ENCODE results near the gene RHBDF1.

The RHBDF1 gene

DNA sequence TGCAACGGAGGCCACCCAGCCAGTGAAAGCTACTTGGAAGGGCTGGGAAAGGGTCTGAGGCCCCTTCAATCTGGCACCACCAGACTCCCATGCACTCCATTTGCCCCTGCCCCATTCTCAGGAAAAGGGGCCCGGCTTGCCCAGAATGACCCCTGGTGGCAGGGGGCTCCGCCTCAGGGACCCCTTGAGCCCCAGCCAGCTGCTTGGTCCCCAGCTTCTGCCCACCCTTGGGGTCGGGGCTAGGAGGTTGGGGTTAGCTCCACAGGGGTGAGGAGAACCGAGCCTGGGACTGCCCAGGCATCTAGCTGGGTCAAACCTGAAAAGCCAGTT lies 1.3 kb downstream of the RHBDF1 start:
- DNase-seq = no peak
- H3K27me3 Mint-ChIP-seq = peaks cover 83% of the 10 kb centered on the region

DNA sequence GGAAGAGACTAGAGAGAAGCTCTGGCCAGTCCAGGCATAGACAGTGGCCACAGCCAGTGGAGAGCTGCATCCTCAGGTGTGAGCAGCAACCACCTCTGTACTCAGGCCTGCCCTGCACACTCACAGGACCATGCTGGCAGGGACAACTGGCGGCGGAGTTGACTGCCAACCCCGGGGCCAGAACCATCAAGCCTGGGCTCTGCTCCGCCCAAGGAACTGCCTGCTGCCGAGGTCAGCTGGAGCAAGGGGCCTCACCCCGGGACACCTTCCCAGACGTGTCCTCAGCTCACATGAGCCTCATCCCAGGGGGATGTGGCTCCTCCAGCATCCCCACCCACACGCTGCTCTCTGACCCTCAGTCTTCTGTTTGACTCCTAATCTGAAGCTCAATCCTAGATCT lies 3.2 kb downstream of the RHBDF1 start:
- ATAC-seq = no peak
- DNase-seq = no peak
- Mint-ChIP-seq H3K27me3 (peaks cover 70% of the 10 kb centered on the region), H3K9me3 (no peaks in the 10 kb centered on the region), H3K27ac (no peak overlapping the region), H3K4me3 (no peak overlapping the region), H3K4me1 (peaks cover 8% of the 10 kb centered on the region)

More for the DNA sequence above, 1.3 kb downstream of the RHBDF1 start:
- no peak overlapping the region for H3K27ac Mint-ChIP-seq
- H3K4me1 Mint-ChIP-seq = peaks cover 10% of the 10 kb centered on the region
- H3K9me3 Mint-ChIP-seq = no peaks in the 10 kb centered on the region
- peak overlapping the region; percentile 29 to 56 for H3K4me3 Mint-ChIP-seq
- no peak for ATAC-seq

DNA sequence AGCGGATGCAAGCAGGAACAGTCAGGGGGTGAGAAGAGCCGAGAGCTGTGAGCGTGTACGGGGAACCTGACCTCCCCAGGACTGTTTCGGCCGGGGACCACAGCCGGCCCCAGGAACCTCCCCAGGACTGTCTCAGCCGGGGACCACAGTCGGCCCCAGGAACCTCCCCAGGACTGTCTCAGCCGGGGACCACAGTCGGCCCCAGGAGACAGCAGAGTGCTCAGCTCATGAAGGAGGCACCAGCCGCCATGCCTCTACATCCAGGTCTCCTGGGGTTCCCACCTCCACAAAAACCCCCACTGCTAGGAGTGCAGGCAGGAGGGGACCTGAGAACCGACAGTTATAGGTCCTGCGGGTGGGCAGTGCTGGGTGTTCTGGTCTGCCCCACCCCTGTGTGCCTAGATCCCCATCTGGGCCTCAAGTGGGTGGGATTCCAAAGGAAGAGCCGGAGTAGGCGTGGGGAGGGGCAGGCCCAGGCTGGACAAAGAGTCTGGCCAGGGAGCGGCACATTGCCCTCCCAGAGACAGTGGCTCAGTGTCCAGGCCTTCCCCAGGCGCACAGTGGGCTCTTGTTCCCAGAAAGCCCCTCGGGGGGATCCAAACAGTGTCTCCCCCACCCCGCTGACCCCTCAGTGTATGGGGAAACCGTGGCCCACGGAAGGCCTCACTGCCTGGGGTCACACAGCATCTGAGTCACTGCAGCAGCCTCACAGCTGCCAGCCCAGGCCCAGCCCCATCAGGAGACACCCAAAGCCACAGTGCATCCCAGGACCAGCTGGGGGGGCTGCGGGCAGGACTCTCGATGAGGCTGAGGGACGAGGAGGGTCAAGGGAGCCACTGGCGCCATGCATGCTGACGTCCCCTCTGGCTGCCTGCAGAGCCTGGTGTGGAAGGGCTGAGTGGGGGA lies 4.3 kb downstream of the RHBDF1 start:
- Mint-ChIP-seq H3K9me3 (no peaks in the 10 kb centered on the region), H3K27ac (no peak overlapping the region), H3K4me1 (peaks cover 8% of the 10 kb centered on the region), H3K4me3 (no peak overlapping the region), H3K27me3 (peaks cover 60% of the 10 kb centered on the region)
- ATAC-seq (no peak), DNase-seq (no peak)

DNA sequence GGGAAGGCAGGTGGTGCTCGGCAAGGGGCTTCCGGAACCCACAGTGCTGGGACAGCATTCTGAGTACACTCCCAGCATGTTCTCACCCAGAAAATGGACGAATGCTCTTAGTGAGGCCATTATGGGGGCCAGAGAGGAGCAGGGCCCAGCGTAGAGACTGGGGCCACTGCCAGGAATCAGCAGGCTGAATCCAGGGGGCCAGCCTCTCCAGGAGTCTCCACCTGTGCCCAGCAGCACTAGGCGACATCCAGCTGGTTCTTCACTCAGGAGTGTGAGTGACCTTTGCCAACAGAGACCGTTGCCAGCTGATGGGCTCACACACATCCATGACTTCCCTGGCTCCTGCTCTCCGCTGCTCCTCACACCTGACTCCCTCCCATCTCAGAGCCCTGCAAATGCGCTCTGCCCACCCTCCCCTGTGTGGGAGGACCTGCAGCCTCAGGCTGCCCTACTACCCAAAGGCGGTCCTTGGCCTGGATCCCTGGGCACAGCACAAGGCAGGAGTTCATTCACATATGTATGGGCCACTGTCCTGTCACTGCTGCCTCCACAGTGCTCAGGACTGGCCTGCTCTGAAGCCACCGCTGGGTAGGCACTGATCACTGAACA lies 5.1 kb downstream of the RHBDF1 start:
- Mint-ChIP-seq H3K27me3 (peaks cover 53% of the 10 kb centered on the region), H3K27ac (no peak overlapping the region), H3K4me3 (no peak overlapping the region), H3K9me3 (no peaks in the 10 kb centered on the region), H3K4me1 (peaks cover 8% of the 10 kb centered on the region)
- DNase-seq (no peak), ATAC-seq (no peak)

DNA sequence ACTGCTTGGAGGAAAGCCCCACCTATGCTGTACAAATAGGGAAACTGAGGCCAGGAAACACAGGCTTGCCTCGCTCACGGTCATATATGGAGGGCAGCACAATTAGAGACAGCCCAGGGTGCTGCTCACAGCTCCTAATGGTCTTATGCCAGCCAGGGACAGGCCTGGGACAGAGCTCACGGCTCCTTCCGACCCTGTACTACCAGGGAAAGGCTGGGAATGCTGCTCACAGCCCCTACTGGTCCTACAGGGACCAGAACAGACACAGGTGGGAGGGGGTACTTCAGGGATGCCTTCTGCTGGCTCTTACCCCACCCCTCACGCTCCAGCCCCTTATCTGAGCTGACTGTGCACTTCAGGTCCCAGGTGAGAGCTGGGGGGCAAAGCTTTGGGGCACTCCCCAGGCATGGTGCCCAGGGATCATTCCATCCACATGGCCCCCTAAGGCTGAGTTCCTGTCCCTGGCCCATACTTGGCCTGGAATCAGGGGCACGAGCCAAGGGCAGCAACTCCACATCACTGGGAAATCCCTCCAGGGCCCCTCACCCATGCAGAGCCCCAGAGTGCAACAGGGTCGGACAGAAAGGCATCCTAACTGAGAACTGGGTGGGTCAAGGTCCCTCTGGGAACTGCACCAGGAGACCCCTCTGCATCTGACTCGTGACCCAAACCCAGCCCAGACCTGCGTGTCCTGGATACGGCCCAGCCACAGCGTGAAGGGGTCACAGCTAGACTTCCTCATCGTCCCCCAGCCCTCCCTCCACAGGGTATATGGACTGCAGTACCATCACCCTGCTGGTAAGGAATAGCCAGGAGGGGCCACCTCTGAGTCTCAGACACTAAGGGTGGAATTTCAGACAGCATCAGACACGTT lies 5.9 kb downstream of the RHBDF1 start:
- H3K9me3 Mint-ChIP-seq = no peaks in the 10 kb centered on the region
- no peak overlapping the region for H3K4me3 Mint-ChIP-seq
- ATAC-seq (no peak), DNase-seq (no peak)
- H3K27me3 Mint-ChIP-seq = peaks cover 49% of the 10 kb centered on the region
- peaks cover 8% of the 10 kb centered on the region for H3K4me1 Mint-ChIP-seq
- H3K27ac Mint-ChIP-seq = no peak overlapping the region

DNA sequence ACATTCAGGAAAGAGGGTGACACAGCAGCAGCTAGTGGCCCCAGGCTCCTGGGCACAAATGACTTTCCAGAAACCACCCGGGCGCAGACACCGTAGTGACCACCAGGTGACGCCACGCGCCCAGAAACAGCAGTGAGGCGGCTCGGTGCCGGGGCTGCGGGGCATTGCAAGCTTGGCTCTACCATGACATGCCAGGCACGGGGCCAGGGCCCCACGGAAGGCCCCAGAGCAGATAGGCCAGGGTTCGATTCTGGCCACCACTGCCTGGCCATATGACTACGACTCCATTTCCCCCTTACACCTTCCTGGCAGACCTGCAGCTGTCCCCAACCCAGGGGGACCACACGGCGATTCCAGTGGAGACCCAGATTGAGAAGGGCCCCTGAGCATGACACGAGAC lies 6.7 kb downstream of the RHBDF1 start:
- no peak overlapping the region for H3K27ac Mint-ChIP-seq
- H3K4me1 Mint-ChIP-seq = peaks cover 8% of the 10 kb centered on the region
- no peak overlapping the region for H3K4me3 Mint-ChIP-seq
- no peaks in the 10 kb centered on the region for H3K9me3 Mint-ChIP-seq
- DNase-seq = peak; percentile 87 to 88
- H3K27me3 Mint-ChIP-seq = peaks cover 41% of the 10 kb centered on the region
- peak; percentile 90 for ATAC-seq

DNA sequence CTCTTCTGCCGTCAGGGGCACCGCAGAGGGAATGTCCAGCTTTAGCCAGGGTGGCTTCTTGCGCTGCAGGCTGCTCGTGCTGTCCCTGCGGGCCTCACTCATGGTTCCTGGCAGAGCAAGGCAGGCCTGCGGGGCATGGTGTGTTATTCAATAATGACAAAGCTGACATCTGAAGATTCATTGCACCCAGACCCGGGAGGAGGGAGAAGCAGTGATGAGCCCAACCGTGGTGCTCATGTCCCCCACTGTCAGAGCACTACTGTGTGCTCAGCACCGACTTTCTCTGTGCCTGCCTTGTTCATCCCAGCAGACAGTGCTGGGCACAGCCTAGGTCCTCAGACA lies 7.5 kb downstream of the RHBDF1 start:
- Mint-ChIP-seq H3K9me3 (no peaks in the 10 kb centered on the region), H3K27ac (no peak overlapping the region), H3K4me1 (peaks cover 8% of the 10 kb centered on the region), H3K4me3 (no peak overlapping the region), H3K27me3 (peaks cover 32% of the 10 kb centered on the region)
- no peak for DNase-seq
- no peak for ATAC-seq

DNA sequence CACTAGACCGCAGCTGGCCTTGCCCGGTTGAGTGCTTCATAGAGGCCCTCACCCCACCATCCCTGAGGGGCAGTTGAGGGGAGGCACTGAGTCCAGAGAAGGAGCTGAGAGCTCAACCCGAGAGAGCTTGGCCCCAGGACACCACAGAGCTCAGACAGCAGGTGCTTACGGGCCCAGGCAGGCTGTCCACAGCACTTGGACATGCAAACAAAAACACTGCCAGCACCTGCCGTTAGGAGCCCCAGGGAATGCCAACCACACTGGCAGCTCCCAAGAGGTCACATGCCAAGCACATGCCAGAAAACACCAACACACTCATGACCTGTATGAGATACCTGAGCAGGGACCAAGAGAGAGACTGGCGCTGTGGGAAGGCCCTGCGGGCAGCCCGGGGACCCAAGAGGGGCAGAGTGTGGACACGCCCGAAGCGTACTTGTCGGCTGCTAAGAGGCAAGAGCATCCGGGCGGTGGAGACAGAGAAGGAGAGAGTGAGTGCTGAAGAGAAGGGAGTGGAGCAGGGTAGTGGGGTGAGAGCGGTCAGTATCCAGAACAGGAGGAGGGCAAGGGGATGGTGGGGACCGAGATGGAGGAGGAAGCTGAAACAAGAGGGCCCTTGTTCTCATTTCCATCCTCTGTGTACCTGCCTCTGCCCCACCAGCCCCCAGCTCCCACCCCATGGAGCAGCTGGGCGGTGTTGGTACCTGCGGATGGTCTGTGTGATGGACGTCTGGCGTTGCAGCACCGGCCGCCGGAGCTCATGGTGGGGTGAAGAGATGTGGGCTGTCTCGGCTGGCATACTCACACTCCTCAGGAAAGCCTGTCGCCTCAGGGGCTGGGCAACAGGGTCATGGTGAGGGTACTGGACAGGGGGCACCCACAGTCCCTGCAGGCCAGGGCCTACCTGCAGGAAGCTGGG lies 8.2 kb downstream of the RHBDF1 start:
- H3K27me3 Mint-ChIP-seq = peaks cover 26% of the 10 kb centered on the region
- H3K4me1 Mint-ChIP-seq = peaks cover 8% of the 10 kb centered on the region
- no peak overlapping the region for H3K4me3 Mint-ChIP-seq
- ATAC-seq = no peak
- H3K27ac Mint-ChIP-seq = no peak overlapping the region
- H3K9me3 Mint-ChIP-seq = no peaks in the 10 kb centered on the region
- no peak for DNase-seq

DNA sequence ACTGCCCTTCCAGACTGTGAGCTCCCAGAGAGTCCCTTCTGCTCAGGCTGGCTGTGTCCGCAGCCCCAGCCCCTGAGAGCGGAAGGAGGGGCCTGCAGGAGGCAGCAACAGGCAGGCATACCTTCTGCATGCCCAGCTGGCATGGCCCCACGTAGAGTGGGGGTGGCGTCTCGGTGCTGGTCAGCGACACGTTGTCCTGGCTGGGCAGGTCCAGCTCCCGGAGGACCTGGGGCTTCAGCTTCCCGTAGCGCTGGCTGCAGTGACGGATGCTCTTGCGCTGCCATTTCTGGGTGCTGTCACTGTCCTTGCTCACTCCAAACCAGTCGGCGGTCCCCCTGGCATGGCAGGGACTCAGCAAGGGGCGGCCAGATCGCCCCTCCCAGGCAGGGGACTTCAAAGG lies 9.0 kb downstream of the RHBDF1 start:
- no peak for ATAC-seq
- Mint-ChIP-seq H3K27ac (no peak overlapping the region), H3K27me3 (peaks cover 18% of the 10 kb centered on the region), H3K4me3 (no peak overlapping the region), H3K9me3 (no peaks in the 10 kb centered on the region), H3K4me1 (peaks cover 8% of the 10 kb centered on the region)
- DNase-seq = no peak

DNA sequence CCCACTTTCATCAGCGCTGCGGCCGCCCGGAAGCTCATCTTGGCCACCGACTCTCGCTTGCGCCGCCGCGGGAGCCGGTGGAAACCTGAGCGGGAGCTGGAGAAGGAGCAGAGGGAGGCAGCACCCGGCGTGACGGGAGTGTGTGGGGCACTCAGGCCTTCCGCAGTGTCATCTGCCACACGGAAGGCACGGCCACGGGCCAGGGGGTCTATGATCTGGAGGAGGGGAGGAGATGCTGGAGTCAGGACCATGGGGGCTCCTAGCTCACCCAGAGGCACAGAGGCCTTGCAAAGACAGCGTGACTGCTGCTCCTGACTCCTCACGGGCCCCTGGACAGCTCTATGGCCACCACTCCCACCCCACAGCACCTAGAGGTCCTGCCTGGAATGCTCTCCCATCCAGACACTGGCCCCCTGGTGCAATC lies 9.5 kb downstream of the RHBDF1 start:
- DNase-seq (no peak), ATAC-seq (no peak)
- Mint-ChIP-seq H3K4me1 (peaks cover 8% of the 10 kb centered on the region), H3K9me3 (no peaks in the 10 kb centered on the region), H3K27me3 (peaks cover 15% of the 10 kb centered on the region), H3K4me3 (no peak overlapping the region), H3K27ac (no peak overlapping the region)

DNA sequence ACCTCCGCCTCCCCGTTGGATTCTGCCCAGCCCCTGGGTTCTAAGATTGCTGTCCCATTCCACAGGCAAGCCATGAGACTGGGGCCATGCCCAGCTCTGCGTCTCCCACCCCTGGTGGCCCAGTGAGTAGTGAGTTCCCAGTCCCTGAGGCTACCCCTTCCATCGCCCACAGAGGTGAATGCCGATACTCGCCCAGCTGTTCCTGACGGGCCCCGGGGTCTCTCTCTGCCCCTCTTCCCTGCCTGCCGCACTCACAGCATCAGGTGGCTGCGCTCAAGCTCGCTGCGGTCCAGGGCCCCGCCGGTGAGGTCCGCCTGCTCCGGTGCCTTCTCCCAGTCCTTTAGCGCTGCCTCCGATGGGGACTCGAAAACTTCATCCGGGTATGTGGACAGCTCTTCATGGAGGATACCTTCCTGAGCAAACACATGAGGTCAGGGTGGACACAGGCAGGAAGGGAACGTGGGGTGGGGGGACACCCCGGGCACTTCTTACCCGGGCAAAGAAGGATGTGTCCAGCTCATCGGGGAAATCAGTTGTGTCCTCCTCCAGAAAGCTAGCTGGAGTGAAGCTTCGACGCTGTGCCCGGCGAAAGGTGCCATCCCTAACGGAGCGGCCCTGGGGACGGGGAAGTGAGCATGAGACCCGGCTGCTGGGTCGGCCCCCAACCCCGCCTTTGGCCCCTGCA lies 10.0 kb downstream of the RHBDF1 start:
- H3K9me3 Mint-ChIP-seq = no peaks in the 10 kb centered on the region
- ATAC-seq = no peak
- H3K27me3 Mint-ChIP-seq = peaks cover 9% of the 10 kb centered on the region
- H3K27ac Mint-ChIP-seq = no peak overlapping the region
- peaks cover 8% of the 10 kb centered on the region for H3K4me1 Mint-ChIP-seq
- no peak overlapping the region for H3K4me3 Mint-ChIP-seq
- no peak for DNase-seq

DNA sequence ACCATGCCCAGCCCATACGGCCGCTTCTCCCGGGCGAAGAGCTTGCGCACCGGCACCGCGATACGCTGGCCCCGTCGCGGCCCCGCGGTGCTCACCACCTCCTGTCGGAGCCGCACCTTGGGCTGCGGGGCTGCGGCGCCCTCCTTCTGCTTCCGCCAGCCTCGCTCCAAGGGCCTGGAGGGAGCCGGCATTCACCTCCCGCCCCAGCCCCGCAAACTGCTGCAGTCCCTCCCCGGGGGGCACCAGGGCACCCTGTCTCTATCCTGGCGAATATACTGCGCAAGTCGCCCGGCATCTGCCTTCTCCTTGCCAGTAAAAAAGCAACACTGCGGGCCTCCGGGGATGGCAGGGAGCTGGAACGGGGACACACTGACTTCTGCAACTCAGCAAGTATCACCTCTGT lies 10.6 kb downstream of the RHBDF1 start:
- Mint-ChIP-seq H3K27ac (no peak overlapping the region), H3K9me3 (no peaks in the 10 kb centered on the region), H3K4me1 (peaks cover 8% of the 10 kb centered on the region), H3K27me3 (peaks cover 4% of the 10 kb centered on the region), H3K4me3 (no peak overlapping the region)
- no peak for DNase-seq
- no peak for ATAC-seq

DNA sequence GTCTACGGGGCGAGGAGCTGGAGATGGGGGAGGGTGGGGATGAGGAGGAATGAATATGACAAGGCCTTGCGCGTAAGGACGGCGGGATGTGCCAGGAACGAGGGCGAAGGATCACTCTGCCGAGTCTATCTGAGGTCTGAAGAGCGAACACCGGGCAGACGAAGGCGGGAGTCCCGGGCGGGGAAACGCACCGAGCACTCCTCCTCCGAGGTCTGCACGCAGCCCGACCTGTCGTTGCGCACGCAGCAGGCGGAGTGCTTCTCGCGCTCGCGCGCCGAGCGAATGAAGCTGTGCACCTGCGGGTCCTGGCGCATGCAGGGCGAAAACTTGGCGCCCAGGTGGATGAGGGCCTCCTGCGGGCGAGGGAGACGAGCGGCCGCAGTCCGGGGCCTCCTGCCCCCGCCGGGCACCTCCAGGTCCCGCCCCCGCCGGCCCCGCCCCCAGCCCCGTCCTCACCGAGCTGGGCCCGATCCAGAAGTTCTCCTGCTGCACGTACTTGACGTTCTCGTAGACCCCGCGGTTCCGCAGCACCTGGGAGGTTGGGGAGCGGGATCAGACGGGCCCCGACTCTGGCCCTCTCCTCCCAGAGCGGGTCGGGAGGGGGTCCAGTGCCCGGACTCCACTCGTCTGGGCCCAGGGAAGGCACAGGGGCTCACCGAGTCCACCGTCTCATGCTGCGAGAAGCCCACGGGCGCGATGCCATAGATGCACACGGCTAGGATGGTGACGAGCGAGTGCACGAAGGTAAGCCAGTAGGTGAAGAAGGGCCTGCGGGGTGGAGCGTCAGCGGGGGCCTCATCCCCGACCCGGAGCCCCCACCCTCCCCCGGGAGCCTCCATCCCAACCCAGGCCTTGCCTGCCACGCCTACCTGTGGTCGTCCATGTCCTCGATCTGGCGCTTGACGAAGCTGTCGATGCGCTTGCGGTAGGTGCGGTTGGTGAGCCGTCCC lies 11.2 kb downstream of the RHBDF1 start:
- Mint-ChIP-seq H3K9me3 (no peaks in the 10 kb centered on the region), H3K27me3 (no peaks in the 10 kb centered on the region), H3K4me3 (no peak overlapping the region), H3K27ac (no peak overlapping the region), H3K4me1 (peaks cover 8% of the 10 kb centered on the region)
- DNase-seq (no peak), ATAC-seq (no peak)

DNA sequence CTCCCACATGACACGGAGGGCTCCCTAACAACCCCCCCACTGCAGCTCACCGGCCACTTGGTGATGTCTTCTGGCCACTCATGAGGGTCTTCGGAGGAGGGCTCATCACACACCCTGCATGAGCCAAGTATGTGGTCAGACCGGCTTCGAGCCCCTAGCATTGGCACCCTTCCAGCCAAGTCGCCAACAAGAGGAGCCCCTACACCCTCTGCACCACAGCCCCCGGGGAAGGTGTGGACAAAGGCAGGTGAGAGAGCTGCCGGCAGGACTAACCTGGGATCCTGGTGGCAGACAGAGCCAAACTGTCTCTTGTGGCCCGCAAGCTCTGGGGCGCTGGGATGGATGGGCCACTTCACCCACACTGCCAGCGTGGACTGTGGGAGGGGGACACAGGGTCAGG lies 12.3 kb downstream of the RHBDF1 start:
- ATAC-seq (no peak), DNase-seq (no peak)
- H3K9me3 Mint-ChIP-seq = no peaks in the 10 kb centered on the region
- H3K27ac Mint-ChIP-seq = no peak overlapping the region
- no peaks in the 10 kb centered on the region for H3K27me3 Mint-ChIP-seq
- H3K4me1 Mint-ChIP-seq = no peaks in the 10 kb centered on the region
- H3K4me3 Mint-ChIP-seq = no peak overlapping the region
